HG02970 (cell line): ENCODE results near the gene DNAL1.
"Not testable (repeated sequence)": the region's sequence is repeated elsewhere in the genome, so short reads cannot be mapped to it uniquely, and the experiment has no call there.

Experiments
- ATAC-seq: cut with Tn5 transposase; IDR thresholded peaks from one replicate; pipeline ENCODE4 v1.9.1; 2021; ENCODE audit warnings: mild to moderate bottlenecking, moderate library complexity, moderate number of reproducible peaks; ENCODE audit not compliant: unreplicated experiment, low FRiP score

Gene DNAL1, protein sequence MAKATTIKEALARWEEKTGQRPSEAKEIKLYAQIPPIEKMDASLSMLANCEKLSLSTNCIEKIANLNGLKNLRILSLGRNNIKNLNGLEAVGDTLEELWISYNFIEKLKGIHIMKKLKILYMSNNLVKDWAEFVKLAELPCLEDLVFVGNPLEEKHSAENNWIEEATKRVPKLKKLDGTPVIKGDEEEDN

DNA sequence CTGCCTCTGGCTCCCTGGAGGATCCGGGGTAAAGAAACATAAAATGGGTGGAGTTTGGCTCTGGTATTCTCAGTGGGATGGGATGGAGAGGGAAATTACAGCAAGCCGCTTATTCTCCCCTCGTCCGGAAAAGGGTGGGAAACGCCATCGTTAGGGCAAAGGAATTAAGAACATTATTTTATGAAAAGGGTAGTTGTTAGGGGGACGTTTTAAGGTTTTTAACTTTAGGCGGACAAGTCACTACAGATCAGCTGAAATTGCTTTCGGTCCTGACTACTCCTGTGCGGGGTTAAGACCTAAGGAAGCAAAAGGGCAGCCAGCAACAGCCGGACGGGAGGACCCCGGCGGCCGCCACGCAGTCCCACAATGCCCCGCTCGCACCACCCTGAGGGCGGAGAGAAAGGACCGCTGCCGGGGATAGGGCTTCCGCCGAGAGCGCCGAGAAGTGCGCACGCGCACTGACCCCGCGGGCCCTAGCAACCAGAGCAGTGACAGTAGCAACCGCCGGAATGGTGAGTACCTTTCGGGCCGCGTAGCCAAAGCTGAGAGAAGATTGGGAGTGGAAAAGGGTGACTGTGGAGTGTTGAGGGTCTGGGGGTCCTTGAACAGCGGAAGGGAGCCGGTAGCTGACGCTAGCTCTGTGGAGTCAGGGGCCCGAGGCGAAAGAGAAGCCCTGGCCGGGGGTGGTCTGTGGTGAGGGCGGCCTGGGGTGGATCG is at the start of gene DNAL1:
DNAL1 (plus strand) TSS at position 456 of the 717 bp plus-strand sequence; CDS start at position 510, 54 bp downstream.
- ATAC-seq = peak; percentile 95

DNA sequence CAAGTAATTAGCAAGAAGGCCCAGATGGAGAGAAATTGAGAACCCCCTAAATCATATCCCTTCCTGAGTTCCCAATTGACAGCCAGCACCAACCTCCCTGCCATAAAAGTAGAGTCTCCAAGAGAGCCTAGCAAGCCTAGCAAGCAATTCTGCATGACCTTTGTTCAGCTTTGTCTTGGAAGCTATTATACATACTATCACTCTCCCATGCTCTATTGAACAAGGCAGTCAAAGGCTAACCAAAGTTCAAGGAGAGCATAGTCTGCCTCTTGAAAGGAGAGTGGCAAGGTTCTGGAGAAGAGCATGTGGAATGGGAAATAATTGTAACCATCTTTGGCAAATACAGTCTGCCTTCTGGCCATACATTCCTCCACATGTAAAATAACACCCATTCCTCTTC is 45.3 kb upstream of the DNAL1 start:
- ATAC-seq = no peak

DNA sequence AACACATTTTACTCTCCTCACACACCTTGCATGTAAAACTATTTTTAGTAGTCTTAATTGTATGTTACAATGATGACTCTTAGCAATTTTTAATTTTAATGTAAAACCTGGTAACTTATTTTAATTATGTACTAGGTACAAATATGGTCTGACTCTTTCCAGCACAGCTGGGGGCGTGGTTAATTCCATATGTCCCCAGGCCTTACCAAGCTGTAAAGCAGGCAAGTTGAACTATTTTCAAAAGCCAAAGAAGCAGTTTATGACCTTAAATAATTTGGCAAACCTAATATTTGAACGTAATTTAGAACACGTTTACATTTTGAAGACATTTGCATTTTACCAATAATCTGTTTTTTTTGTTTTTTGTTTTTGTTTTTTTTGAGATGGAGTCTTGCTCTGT is 41.8 kb upstream of the DNAL1 start:
- ATAC-seq = no peak

DNA sequence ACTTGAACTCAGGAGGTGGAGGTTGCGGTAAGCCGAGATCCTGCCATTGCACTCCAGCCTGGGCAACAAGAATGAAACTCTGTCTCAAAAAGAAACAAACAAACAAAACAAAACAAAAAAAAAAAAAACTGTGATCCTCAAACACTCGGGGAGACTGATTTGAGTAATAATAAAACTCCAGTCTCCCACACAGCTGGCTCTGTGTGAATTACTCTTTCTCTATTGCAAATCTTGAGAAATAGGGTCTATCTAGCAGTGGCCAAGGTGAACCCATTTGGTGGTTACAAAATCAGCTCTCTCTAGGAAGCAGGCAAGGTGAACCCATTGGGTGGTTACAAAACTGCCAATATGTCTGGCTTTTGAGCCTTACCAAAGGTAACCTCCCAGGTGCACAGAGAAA is 38.5 kb upstream of the DNAL1 start:
- ATAC-seq = no peak

DNA sequence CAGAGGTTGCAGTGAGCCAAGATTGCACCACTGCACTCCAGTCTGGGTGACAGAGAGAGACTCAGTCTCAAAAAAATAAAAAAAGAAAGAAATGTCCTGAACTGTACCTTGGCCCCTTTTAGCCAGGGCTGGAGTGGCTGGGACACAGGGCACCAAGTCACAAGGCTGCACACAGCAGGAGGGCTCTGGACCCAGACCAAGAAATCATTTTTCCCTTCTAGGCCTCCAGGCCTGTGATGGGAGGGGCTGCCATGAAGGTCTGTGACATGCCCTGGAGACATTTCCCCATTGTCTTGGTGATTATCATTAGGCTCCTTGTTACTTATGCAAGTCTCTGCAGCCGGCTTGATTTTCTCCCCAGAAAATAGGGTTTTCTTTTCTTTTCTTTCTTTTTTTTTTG is 37.5 kb upstream of the DNAL1 start:
- no peak for ATAC-seq

DNA sequence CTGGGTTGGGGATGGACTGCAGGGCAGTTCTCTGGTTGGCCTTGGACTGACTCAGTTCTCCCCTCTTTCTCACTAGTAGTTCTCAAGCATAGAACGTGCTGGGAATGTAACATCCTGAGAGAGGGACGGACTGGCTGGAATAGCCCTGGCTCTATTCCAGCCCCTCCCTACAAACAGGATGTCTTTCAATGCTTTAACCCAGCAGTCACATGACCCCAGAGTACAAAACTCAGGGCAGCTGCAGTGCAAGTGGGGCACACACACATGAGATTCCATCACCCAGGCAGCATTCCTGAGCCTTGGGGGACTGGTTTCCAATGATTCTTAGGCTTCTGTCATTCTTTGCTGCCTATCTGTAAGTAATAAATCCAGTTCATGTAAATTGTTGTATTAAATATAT is 34.1 kb upstream of the DNAL1 start:
- no peak for ATAC-seq

DNA sequence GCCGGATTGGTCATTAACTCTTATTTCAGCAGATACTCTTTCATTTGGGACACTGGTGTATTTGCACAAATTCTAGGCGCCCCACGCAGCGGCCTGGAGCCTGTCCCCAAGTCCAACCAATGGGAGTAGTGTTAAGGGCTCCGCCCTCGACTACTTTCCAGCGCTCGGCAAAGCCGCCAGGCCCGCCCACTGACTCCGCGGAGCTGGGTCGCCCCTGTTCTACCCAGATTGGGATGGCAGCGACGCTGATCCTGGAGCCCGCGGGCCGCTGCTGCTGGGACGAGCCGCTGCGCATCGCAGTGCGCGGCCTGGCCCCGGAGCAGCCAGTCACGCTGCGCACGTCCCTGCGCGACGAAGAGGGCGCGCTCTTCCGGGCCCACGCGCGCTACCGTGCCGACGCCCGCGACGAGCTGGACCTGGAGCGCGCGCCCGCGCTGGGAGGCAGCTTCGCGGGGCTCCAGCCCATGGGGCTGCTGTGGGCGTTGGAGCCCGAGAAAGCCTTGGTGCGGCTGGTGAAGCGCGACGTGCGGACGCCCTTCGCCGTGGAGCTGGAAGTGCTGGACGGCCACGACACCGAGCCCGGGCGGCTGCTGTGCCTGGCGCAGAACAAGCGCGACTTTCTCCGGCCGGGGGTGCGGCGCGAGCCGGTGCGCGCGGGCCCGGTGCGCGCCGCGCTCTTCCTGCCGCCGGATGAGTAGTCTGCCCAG is 32.3 kb upstream of the DNAL1 start, which contains the start of gene ACOT6:
ACOT6 (plus strand) TSS at position 179 of the 707 bp plus-strand sequence; CDS start at position 234, 55 bp downstream.
- ATAC-seq = no peak

DNA sequence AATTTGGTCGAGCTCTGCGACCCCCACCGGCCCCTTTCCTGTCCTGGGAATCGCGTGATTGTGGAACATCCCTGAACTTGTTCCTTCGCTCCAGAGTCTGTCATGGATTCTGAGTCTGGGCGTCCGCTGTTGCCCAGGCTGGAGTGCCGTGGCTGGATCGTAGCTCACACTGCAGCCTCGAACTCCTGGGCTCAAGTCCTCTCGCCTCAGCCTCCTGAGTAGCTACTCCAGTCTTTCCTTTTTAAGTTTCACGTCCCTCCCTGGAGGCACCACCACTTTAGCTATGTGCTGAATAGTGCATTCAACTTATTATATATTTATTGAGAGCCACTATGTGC is 31.8 kb upstream of the DNAL1 start:
- ATAC-seq = no peak

DNA sequence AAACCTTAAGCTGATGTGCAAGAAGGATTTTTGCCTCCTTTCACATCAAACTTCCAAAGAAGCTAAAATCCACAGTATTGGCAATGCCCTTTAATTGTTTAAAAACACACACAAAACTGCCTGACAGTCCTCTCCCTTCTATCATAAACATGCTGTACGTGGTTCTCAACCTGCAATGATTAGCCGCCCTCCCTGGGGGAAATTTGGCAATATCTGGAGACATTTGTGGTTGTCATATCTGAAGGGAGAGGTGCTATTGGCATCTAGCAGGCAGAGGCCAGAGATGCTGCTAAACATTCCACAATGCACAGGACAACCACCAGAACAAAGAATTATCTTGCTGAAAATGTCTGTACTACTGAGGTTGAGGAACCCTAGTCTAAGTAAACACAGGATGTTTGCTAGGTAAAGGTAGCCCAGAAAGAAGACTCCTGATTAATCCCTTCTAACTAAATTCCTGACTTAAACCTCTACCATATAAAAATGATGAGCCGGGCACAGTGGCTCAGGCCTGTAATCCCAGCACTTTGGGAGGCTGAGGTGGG is 31.3 kb upstream of the DNAL1 start:
- no peak for ATAC-seq

DNA sequence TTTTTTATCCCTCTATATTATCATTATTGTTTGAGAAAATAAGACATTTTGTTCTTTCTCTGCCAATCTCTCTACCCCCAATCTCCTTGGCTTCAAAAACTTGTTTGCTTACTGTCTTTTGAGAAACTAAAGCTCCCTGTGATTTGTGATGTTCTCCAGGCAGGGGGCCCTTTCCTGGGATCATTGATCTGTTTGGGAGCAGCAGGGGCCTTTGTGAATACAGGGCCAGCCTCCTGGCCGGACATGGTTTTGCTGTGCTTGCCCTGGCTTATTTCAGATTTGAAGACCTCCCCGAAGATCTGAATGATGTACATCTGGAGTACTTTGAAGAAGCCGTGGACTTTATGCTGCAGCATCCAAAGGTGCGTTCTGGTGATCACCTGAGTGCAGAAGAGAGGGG is 28.0 kb upstream of the DNAL1 start:
- ATAC-seq = no peak

DNA sequence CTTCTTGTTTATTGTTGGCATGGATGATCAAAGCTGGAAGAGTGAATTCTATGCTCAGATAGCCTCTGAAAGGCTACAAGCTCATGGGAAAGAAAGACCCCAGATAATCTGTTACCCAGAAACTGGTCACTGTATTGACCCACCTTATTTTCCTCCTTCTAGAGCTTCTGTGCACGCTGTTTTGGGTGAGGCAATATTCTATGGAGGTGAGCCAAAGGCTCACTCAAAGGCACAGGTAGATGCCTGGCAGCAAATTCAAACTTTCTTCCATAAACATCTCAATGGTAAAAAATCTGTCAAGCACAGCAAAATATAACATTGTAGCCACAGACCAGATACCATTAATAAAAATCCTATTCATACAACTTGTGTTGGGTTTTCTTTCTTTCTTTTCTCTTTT is 25.3 kb upstream of the DNAL1 start:
- ATAC-seq = no peak

DNA sequence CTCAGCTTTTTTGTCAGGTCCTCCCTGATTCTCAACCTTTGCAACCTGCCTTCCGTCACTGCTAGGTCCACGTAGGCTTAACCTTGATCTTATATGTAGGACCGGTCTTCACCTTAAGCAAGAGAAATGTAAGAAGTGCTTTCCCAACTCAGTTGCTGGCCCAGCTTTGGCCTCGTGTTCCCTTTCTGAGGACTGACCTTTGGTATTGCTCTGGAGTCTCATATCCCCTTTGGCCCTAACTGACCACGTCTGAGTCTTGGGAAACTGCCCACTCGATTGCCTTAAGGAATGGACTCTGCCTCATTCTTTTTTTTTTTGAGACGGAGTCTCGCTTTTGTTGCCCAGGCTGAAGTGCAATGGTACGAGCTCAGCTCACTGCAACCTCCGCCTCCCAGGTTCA is 24.5 kb upstream of the DNAL1 start:
- no peak for ATAC-seq

DNA sequence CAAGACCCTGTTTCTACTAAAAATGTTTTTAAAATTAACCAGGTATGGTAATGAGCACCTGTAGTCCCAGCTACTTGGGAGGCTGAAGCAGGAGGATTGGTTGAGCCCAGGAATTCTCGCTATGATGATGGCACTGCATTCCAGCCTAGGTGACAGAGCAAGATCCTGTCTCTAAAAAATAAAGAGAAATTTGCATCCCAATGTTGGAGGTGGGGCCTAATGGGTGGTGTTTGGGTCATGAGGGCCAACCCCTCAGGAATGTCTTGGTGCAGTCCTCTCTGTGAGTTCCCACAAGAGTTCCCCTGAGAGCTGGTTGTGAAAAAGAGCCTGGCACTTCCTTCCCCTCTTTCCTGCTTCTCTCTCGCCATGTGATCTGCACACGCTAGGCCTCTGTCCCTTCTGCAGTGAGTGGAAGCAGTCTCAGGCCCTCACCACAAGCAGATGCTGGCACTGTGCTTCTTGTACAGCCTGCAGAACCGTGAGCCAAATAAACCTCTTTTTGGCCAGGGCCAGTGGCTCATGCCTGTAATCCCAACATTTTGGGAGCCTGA is 21.2 kb upstream of the DNAL1 start:
- no peak for ATAC-seq

DNA sequence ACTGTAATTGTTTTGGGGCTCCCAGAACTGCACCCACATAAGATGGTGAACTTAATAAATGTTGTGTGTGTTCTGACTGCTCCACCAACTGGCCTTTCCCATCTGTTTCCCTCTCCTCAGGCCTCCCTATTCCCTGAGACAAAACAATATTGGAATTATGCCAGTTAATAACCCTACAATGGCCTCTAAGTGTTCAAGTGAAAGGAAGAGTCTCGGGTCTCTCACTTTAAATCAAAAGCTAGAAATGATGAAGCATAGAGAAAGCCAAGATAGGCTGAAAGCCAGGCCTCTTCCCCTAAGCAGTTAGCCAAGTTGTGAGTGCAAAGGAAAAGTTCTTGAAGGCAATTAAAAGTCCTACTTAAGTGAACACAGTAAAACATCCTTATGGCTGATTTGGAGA is 19.1 kb upstream of the DNAL1 start:
- ATAC-seq = no peak

DNA sequence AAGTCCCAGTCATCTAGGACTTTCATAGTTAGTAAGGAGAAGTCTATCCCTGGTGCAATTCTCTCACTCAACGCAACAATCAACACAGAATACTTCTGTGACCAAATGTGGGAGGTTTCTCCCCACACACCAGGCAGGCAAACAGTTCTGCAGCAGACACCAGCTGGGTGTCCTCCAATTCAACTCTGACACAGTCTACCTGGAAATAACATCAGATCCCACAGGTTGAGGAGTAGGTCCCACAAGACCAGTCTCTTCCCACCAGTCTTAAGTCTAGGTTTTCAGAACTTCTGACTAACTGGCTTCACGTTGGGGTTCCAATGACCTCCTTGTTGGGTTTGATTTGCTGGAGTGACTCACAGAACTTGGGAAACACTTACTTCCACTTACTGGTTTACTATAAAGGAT is 17.6 kb upstream of the DNAL1 start:
- ATAC-seq = no peak

DNA sequence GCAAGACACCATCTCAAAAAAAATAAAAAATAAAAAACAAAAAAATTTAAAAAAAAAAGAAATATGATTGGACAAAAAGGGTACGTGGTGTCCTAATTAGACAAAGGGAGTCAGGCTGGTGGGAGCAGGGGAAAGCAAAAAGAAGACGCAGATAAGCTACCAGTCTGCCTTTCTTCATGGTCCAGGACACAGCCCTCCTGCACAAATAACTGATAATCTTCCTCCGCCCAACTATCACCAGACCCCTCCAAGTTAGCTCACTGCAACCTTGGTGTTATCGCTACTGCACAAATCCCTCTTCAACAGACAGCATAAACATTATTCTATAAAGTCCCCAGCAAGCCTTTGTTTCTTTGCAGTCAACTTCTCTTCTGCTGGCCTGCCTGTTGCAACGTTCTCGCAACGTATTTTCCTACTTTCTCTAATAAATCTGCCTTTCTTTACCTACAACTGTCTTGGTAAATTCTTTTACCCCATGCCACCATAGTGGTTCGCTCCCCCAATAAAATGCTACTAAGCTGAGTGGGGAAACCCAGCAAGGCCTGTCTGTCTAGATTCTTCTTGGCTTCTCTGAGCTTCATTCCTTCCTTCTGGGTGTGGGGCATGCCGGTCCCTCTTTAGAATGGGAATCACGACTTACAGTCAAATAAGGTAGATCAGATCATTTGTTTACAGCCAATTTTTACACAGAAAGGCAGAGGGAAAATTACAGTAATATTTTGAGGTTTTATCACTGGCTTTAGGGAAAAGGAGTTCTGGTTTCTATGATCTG is 14.6 kb upstream of the DNAL1 start:
- ATAC-seq = no peak

DNA sequence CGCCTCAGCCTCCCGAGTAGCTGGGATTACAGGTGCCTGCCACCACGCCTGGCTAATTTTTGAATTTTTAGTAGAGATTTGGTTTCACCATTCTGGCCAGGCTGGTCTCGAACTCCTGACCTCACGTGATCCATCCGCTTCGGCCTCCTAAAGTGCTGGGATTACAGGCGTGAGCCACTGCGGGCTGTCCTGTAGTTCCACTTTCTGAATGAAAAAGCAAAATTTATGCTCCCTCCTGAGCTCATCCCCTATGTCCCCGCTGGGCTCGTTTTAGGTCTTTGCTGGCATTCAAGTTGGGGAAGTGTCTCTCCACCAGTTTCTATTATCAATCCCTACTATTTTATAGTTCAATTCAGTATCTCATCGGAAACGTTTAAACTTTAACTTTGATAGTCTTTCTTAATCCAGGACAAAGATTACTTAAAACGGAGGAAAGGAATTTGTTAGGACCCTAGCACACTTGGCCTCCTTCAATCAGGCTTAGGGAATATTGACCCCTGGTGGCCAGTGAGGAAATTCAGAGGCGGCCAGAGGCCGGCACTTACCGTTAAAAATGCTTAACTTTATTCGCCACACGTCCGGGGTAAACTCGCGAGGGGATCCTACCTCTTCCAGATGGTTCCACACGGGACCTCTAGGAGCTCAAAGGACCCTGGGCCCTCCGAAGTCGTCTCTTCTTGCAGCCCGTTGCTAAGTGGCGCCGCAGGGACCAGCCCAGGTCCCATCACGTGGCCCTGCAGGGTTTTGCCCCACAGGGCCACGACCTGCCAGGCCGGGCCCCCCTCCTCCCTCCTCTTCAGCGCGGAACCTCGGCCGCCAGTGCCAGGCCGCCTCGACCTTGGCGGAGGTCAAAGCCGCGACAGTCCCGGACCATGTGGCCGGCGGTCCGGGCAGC is 11.4 kb upstream of the DNAL1 start:
- no peak for ATAC-seq

DNA sequence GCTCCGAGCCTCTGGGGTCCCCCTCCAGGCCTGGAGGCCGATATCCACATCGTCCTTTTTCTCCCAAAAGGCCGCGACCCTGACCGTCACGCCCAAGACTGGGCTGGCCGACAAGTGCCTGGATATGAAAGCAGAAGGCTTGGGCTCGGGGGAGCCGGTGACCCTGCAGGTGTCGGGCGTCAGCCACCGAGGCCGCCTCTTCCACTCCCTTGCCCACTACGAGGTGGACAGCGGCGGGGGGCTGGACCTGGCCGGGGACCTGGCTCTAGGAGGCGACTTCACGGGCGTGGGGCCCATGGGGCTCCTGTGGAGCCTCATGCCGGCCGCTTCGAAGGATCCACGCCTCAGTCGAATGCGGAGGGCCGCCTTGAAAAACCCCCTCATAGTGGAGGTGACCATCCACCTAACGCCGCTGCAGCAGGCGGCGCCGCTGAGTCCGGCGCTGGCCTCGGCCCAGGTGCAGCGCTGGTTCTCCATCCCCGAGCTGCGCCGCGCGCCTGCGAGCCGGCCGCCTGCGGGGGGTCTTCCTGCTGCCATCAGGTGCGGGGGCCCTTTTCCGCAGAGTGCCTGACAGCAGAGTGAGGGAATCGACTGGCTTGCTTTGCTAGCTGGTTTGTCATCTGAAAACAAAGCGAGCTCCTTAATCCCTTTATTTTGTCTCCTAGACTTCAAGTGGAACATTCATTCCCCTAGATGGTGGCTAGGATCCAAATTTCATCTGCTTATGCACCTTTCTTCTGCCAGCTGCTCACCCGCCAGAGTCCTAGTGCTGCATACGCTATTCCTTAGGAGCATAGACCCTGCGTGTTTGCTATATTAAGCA is 10.6 kb upstream of the DNAL1 start:
- ATAC-seq = no peak

DNA sequence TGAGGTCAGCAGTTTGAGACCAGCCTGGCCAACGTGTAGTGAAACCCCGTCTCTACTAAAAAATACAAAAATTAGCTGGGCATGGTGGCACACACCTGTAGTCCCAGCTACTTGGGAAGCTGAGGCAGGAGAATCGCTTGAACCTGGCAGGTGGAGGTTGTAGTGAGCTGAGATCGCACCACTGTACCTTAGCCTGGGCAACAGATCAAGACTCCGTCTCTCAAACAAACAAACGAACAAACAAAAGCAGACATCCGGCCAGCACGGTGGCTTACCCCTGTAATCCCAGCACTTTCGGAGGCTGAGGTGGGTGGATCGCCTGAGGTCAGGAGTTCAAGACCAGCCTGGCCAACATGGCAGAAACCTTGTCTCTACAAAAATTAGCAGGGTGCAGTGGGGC is 8.4 kb upstream of the DNAL1 start:
- not testable (repeated sequence) for ATAC-seq
